Gastroesophageal sphincter (tissue), 3 donors: ENCODE data around the gene CCL16.

Source experiments
- CTCF ChIP-seq, 4 experiments: fragments of 200-600 bp in 2 of 4; fragments of 450-650 bp in 2 of 4; sonication (generic) in 1 of 4; IDR thresholded peaks; one replicate each; pipeline ENCODE4 v1.5.1; 2017 to 2019; ENCODE audit warnings: antibody characterized with exemption in 4 of 4, mild to moderate bottlenecking in 2 of 4, moderate library complexity in 2 of 4
- POLR2AphosphoS5 ChIP-seq: sonication (generic); formaldehyde crosslinking; IDR thresholded peaks from one replicate; pipeline ENCODE4 v1.6.1; 2017; ENCODE audit warnings: antibody characterized with exemption

DNA sequence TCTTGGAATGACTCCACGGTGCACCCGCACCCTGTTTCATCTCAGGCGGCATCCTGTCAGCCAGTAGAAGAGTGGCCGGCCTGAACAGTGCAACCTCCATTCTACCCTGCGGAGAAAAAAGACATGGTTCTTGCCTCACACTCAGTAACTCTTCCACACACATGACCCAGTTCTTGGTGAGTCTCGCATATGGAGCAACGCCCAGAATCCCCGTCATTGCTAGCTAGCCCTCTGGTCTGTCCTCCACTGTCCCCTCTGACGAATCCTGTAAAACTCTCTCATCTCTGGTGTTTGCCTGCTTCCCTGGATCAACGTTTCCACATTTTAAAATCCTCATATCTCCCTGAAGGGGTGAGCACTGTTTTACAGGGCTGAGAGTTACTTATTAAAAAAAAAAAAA, 46.5 kb downstream of the CCL16 start:
- TF ChIP-seq CTCF (IDR thresholded peaks at IDR 0.05) (no peak), POLR2AphosphoS5 (no peak)
